Stimulated activated CD4-positive, alpha-beta T cell treated with anti-CD3 and anti-CD28 coated beads, Interleukin-12 subunit alpha, Interleukin-12 subunit beta, amount 100 ng/mL, for 24 hours (primary cell): ENCODE data around the gene SETD7.
"Not testable (repeated sequence)": the region's sequence is repeated elsewhere in the genome, so short reads cannot be mapped to it uniquely, and the experiment has no call there.

Experiments
- DNase-seq, 2 experiments: peaks; one replicate each; pipeline ENCODE4 v3.0.0-alpha.2; 2020; ENCODE audit warnings: low read depth in 2 of 2

Gene SETD7

GRCh38 chr4:139468756-139469155, 87.3 kb downstream of the SETD7 start:
- DNase-seq = not testable (repeated sequence)

GRCh38 chr4:139465922-139466321, 90.1 kb downstream of the SETD7 start:
- no peak for DNase-seq

- DNase-seq = not testable (repeated sequence)
These were observed 91.5 kb downstream of the SETD7 start for GRCh38 chr4:139464512-139464911.

- no peak for DNase-seq
These were observed 94.9 kb downstream of the SETD7 start for GRCh38 chr4:139461022-139461628.

GRCh38 chr4:139460565-139460964, 95.5 kb downstream of the SETD7 start:
- DNase-seq = no peak

GRCh38 chr4:139458999-139459398, 97.0 kb downstream of the SETD7 start:
- no peak for DNase-seq

- DNase-seq = no peak
These were observed 97.5 kb downstream of the SETD7 start for GRCh38 chr4:139458543-139458942.

GRCh38 chr4:139457318-139457717, 98.7 kb downstream of the SETD7 start:
- no peak for DNase-seq

GRCh38 chr4:139455126-139455538, 100.9 kb downstream of the SETD7 start:
- DNase-seq = no peak

GRCh38 chr4:139454111-139455045, 101.6 kb downstream of the SETD7 start, which contains the start of gene RAB33B:
RAB33B (plus strand) TSS chr4:139454121; CDS start chr4:139454196, 75 bp downstream.
- DNase-seq = no peak

- peak; percentile 90 to 94 for DNase-seq
These were observed 102.5 kb downstream of the SETD7 start for GRCh38 chr4:139453371-139454110.

- peak in 1 of 2 experiments; percentile 43 for DNase-seq
These were observed 103.0 kb downstream of the SETD7 start for GRCh38 chr4:139453041-139453370.

GRCh38 chr4:139451997-139452396, 104.0 kb downstream of the SETD7 start:
- DNase-seq = no peak

GRCh38 chr4:139450586-139450985, 105.4 kb downstream of the SETD7 start:
- no peak for DNase-seq

GRCh38 chr4:139447078-139447477, 108.9 kb downstream of the SETD7 start:
- DNase-seq = not testable (repeated sequence)
